Hepatic stellate cell (primary cell): ENCODE results near the gene SLC26A5.
A peak's percentile ranks its signal among the peaks of the same experiment; 100 is the strongest.
"Not testable (repeated sequence)": the region's sequence is repeated elsewhere in the genome, so short reads cannot be mapped to it uniquely, and the experiment has no call there.

Experiments
- DNase-seq: peaks from one replicate; pipeline ENCODE4 v3.0.0; 2011; ENCODE audit warnings: low spot score

Gene SLC26A5

GRCh38 chr7:103405789-103406613 lies 40.0 kb downstream of the SLC26A5 start:
- DNase-seq = not testable (repeated sequence)

- not testable (repeated sequence) for DNase-seq
Measured at GRCh38 chr7:103399687-103400086, 46.3 kb downstream of the SLC26A5 start.

- DNase-seq = no peak
Measured at GRCh38 chr7:103398483-103399127, 47.4 kb downstream of the SLC26A5 start.

- DNase-seq = no peak
Measured at GRCh38 chr7:103396471-103396870, 49.5 kb downstream of the SLC26A5 start.

DNA sequence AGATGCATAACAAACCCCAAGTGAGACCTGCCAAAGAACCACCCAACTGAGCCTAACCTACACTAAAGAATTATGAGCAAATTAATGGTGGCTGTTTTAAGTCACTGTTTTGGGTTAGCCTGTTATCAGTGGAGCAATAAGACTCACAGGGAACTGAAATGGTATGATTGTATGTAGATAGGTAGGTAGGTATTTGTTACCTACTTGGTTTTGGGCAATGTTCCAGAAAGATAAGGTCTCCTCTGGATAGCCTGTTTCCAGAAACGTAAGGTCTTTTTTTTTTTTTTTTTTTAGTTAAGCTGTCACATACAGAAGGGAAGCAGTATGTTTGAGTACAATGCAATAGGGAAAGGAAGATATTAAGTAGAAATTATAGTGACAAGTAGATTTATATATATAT lies 50.9 kb downstream of the SLC26A5 start:
- DNase-seq = no peak

DNA sequence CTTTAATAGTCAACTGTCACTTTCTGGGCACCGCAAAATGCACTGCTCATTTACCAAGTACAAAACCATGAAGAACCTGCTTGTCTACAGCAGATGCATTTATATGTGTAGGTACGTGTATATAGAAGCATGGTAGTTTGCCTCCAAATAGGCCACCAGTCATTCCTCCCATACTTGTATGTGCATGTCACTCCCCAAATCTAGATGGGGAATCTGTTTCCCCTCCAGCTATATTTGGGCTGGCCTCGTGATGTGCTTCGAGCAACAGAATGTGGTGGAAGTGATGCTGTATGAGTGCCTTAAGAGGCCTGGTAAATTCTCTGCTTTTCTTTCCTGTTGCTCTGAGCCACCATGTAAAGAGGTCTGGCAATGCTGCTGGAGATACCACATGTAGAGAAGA lies 51.4 kb downstream of the SLC26A5 start:
- DNase-seq = no peak

DNA sequence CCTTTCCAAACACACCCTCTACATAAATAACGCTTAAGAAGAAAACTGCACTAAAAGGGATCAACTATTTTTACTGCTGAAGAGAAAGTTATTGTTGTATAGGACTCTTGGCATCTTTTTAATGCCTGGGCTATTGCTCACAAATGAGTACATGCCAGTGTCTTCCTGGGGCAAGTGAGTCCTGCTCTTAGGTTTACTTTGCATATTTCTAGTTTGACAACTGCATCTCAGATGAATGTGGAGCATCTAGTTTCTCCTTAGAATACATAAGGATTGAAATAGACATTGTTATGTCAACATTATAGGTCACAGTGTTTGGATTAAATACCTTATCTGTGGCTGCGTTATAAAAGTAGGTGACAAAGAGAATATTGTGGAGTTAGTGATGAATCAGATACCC lies 54.0 kb downstream of the SLC26A5 start:
- peak; percentile 23 for DNase-seq

- DNase-seq = no peak
Measured at GRCh38 chr7:103391150-103391549, 54.9 kb downstream of the SLC26A5 start.

GRCh38 chr7:103389263-103389662 lies 56.7 kb downstream of the SLC26A5 start:
- DNase-seq = no peak

DNA sequence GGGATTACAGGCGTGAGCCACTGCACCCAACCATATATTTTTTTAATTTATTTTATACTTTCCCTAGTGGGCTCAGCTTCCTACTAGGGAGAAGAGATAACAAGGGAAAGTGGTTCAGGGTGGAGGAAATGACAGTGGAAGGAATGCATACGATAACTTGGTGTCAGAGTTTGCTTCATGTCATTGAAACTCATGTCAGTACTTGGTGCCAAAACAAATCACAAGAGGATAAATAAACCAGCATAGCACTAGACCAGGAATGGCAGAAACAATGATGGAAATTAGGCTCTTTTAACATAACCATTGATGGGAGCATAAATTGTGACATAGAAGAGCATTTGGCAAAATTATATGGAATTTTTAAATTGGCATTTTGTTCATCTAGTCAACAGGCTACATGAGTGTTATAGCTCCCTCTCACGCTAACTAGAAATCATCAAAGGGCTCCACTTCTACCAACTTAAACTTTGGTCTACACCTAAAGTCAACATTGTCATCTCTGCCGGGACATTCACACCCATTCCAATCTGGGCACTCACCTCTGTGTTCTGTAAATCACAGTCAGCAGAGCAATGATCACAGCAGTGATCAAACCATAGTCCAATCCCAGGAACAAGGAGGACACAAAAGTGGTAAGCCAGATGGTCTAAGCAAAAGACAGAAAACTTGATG lies 57.4 kb downstream of the SLC26A5 start:
- DNase-seq = no peak

DNA sequence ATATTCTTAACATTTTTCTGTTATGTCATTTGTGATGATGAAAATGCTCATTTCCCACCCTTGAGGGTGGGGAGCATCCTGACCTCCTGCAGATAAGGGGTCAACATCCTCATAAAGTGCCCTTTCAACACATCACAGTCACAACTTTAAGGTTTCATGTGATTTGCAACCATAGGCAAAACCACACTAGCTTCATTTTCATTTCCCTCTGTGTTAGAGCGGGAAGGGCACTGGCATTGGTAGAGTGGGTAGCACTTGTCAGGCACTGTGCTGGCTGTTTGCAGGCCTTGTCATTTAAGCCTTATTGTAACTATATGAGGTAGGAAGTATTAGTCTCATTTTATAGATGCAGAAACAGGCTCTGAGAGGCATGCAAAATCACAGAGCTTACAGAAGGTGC lies 58.8 kb downstream of the SLC26A5 start:
- no peak for DNase-seq

DNA sequence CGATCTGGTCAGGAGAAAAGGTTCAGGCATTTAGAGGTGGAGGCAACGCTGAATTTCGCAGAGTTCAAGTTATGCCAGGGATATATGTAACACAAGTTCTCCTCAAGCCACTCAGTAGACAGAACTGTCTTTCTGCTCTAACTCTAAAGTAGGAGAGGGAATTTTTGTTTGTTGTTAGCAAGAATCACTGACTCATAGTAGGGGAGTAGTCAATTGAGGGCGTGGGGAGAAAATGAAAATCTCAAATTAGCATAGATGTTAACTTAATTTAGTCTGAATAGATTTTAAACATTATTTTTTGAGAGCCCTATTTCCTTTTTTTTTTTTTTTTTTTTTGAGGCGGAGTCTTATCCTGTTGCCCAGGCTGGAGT lies 64.0 kb downstream of the SLC26A5 start:
- DNase-seq = no peak

GRCh38 chr7:103381280-103382031 lies 64.6 kb downstream of the SLC26A5 start:
- no peak for DNase-seq

GRCh38 chr7:103380395-103381191 lies 65.4 kb downstream of the SLC26A5 start:
- no peak for DNase-seq

- DNase-seq = no peak
Measured at GRCh38 chr7:103379270-103379975, 66.6 kb downstream of the SLC26A5 start.

DNA sequence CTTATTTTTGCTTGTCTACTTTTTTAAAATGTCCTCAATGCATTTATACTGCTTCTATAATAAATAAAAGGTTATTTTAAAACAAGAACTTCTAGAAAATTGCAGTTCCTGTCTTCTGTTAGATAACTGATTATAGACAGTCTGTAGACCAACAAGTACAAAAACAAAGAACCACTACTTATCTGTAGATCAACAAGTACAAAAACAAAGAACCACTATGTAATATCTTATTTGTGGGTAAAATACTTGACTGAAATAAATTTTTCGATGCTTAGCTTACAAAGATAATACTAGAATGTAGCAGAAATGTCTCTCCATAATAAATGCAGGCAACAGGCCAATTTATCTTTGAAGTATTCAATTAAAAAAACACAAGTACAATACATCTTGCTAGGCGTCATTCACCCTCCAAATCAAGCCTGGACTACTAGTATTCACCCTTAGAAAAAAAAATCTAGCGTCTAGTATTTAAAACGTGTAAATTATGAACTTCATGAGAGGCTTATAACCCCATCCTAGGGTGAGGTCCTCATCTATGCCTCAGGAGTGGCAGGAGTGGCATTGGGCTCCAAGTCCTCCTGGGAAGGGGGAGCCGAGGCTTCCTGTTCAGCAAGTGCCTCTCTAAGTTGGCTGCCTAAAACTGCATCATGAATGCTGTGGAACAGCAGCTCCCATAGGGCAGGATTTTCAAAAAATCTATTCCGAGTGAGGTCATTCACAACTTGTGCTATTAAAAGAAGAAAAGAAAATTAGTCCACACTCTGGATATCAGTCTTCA lies 72.0 kb downstream of the SLC26A5 start:
- no peak for DNase-seq

DNA sequence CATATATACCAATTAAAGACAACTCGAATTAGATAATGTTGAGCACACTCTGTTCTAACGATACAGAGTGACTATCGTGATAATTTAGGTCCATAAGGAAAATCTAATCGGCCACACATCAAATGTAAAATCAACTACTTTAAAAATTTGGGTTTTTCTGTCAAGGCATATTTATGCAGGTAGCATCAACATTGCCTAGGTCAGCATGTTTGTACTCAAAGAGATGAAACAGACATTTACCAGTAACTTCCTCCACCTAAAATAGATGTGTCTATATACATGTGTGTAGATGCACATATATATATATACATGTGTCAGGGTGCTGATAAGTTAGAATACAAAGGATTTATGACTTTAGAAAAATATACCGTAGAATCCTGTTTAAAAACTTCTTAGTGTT lies 76.6 kb downstream of the SLC26A5 start:
- no peak for DNase-seq

DNA sequence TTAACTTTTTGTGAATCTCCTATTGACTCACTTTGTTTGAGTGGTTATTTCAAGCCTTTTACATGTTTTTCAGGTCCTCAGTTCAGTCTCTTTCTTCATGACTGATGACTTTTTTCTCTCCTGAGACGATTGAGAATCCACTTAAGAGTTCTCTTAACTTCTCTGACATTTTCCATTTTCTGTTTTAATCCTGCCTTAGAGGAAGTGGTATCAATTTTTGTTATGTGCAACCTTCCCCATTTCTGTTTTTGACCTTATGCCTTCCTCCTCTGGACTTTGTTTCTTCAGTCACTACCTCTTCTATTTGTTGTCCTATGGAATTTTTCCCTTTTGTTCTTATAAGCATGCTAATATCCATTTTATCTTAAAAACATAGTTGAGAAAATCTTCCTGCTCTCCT lies 96.2 kb downstream of the SLC26A5 start:
- DNase-seq = no peak

DNA sequence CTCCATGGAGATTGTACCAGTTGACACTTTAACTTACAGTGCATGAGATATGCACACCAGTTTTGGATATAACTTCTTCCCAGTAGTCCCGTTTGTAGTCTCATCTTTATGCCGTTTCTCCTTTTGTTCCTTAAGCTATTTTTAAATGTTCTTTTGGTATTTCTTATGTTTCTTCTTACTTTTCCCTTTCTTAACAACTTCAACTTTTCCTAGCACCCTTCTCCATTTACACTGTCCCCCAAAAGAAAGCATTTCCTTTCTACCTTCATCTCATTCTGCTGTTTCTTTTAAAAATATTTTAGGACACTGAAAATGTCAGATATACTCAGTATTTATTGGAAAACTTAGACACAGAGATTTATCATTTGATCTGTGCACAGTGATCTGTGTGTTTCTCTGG lies 97.0 kb downstream of the SLC26A5 start:
- no peak for DNase-seq

GRCh38 chr7:103348452-103348851 lies 97.6 kb downstream of the SLC26A5 start:
- DNase-seq = no peak
